KG1 (cell line): Measurements from ENCODE around the gene ENPEP.
"Not testable (repeated sequence)": the region's sequence is repeated elsewhere in the genome, so short reads cannot be mapped to it uniquely, and the experiment has no call there.

Source experiments
- DNase-seq: peaks from one replicate; lab custom pipeline; 2025; lab: John Stamatoyannopoulos, UW

Gene ENPEP

GRCh38 chr4:110520886-110521285 is 44.9 kb downstream of the ENPEP start:
- DNase-seq, result no peak

GRCh38 chr4:110526589-110526988 is 50.6 kb downstream of the ENPEP start:
- no peak for DNase-seq

GRCh38 chr4:110527156-110527555 is 51.2 kb downstream of the ENPEP start:
- DNase-seq, result no peak

GRCh38 chr4:110532901-110533589 is 57.1 kb downstream of the ENPEP start:
- DNase-seq, result no peak

- DNase-seq, result no peak
These were observed 57.6 kb downstream of the ENPEP start for GRCh38 chr4:110533590-110533910.

GRCh38 chr4:110533940-110534339 is 58.0 kb downstream of the ENPEP start:
- no peak for DNase-seq

GRCh38 chr4:110540581-110540980 is 64.6 kb downstream of the ENPEP start:
- DNase-seq, result no peak

- no peak for DNase-seq
These were observed 65.1 kb downstream of the ENPEP start for GRCh38 chr4:110540982-110541451.

- no peak for DNase-seq
These were observed 67.6 kb downstream of the ENPEP start for GRCh38 chr4:110543577-110543976.

GRCh38 chr4:110544594-110544993 is 68.6 kb downstream of the ENPEP start:
- no peak for DNase-seq

- DNase-seq, result no peak
These were observed 74.3 kb downstream of the ENPEP start for GRCh38 chr4:110550260-110550659.

- DNase-seq, result no peak
These were observed 77.2 kb downstream of the ENPEP start for GRCh38 chr4:110553197-110553596.

GRCh38 chr4:110567214-110567613 is 91.3 kb downstream of the ENPEP start:
- DNase-seq, result no peak

- DNase-seq, result not testable (repeated sequence)
These were observed 100.7 kb downstream of the ENPEP start for GRCh38 chr4:110576696-110577095.

GRCh38 chr4:110586131-110586850 is 110.3 kb downstream of the ENPEP start:
- DNase-seq, result peak; percentile 2

GRCh38 chr4:110587666-110588285 is 111.8 kb downstream of the ENPEP start:
- no peak for DNase-seq

GRCh38 chr4:110589297-110589696 is 113.3 kb downstream of the ENPEP start:
- no peak for DNase-seq

- no peak for DNase-seq
These were observed 119.6 kb downstream of the ENPEP start for GRCh38 chr4:110595583-110595982.

- DNase-seq, result no peak
These were observed 120.5 kb downstream of the ENPEP start for GRCh38 chr4:110596431-110596830.

GRCh38 chr4:110597582-110597981 is 121.6 kb downstream of the ENPEP start:
- no peak for DNase-seq

- DNase-seq, result no peak
These were observed 126.1 kb downstream of the ENPEP start for GRCh38 chr4:110602061-110602460.

- DNase-seq, result no peak
These were observed 129.1 kb downstream of the ENPEP start for GRCh38 chr4:110605077-110605476.

- DNase-seq, result no peak
These were observed 133.2 kb downstream of the ENPEP start for GRCh38 chr4:110609044-110609750.
